Mesenchymal stem cell (in vitro differentiated cells and primary cell): ENCODE results near the gene DCST1. TPM values are rescaled to one million over a fixed set of nuclear protein-coding genes. Genes with fewer than 3 reads are reported as not detected.
"Not testable (repeated sequence)": the region's sequence is repeated elsewhere in the genome, so short reads cannot be mapped to it uniquely, and the experiment has no call there.

ENCODE experiments used
- DNase-seq: peaks from one replicate; pipeline ENCODE4 v3.0.0-alpha.2; 2013
- H2AFZ ChIP-seq: one replicate; pipeline ENCODE4 v1.6.1; 2013; ENCODE audit warnings: low read depth, mild to moderate bottlenecking, control low read depth, inconsistent platforms, low read length, moderate library complexity
- H2AK5ac ChIP-seq: 2 replicates; pipeline ENCODE4 v1.6.1; 2013; ENCODE audit warnings: low read length, moderate library complexity, mild to moderate bottlenecking, inconsistent platforms; ENCODE audit not compliant: severe bottlenecking
- H2BK120ac ChIP-seq: one replicate; pipeline ENCODE4 v1.6.1; 2013; ENCODE audit warnings: low read depth, mild to moderate bottlenecking, inconsistent platforms, low read length, moderate library complexity
- H2BK12ac ChIP-seq, 2 experiments: one replicate each; pipeline ENCODE4 v1.6.1; 2013; ENCODE audit warnings: inconsistent platforms in 2 of 2, low read length in 2 of 2, mild to moderate bottlenecking in 2 of 2, moderate library complexity in 2 of 2, control low read depth in 1 of 2
- H2BK15ac ChIP-seq: one replicate; pipeline ENCODE4 v1.6.1; 2013; ENCODE audit warnings: mild to moderate bottlenecking, low read depth, inconsistent platforms; ENCODE audit not compliant: poor library complexity, severe bottlenecking
- H2BK5ac ChIP-seq: 2 replicates; pipeline ENCODE4 v1.6.1; 2013; ENCODE audit warnings: low read depth, mild to moderate bottlenecking, low read length, control low read depth, inconsistent platforms; ENCODE audit not compliant: poor library complexity, severe bottlenecking
- H3K14ac ChIP-seq, 2 experiments: one replicate each; pipeline ENCODE4 v1.6.1; 2013; ENCODE audit warnings: inconsistent platforms in 2 of 2, low read length in 2 of 2, control low read depth in 1 of 2, mild to moderate bottlenecking in 1 of 2, moderate library complexity in 1 of 2
- H3K18ac ChIP-seq, 2 experiments: one replicate each; pipeline ENCODE4 v1.6.1; 2013; ENCODE audit warnings: inconsistent platforms in 2 of 2, low read length in 2 of 2, control low read depth in 1 of 2, low read depth in 1 of 2, mild to moderate bottlenecking in 1 of 2
- H3K23ac ChIP-seq, 2 experiments: one replicate each; pipeline ENCODE4 v1.6.1; 2013; ENCODE audit warnings: inconsistent platforms in 2 of 2, low read length in 2 of 2, mild to moderate bottlenecking in 2 of 2, moderate library complexity in 2 of 2, control low read depth in 1 of 2
- H3K27ac ChIP-seq: 2 replicates; pipeline ENCODE4 v1.5.1; 2013; ENCODE audit warnings: mild to moderate bottlenecking, moderate library complexity, low read length, control low read depth, inconsistent platforms; ENCODE audit not compliant: poor library complexity, severe bottlenecking
- H3K27me3 ChIP-seq, 2 experiments: 2 replicates each; pipeline versions ENCODE4 v1.6.1 to v1.7.0; 2013; ENCODE audit warnings: low read length in 2 of 2, mild to moderate bottlenecking in 2 of 2, moderate library complexity in 2 of 2, control low read depth in 1 of 2, inconsistent platforms in 1 of 2; ENCODE audit not compliant: control insufficient read depth in 1 of 2, insufficient read depth in 1 of 2
- H3K36me3 ChIP-seq, 2 experiments: 2 replicates each; pipeline versions ENCODE4 v1.6.1 to v1.7.0; 2013; ENCODE audit warnings: low read length in 2 of 2, control low read depth in 1 of 2, inconsistent platforms in 1 of 2, low read depth in 1 of 2, mild to moderate bottlenecking in 1 of 2; ENCODE audit not compliant: insufficient read depth in 2 of 2, control insufficient read depth in 1 of 2
- H3K4ac ChIP-seq, 2 experiments: one replicate each; pipeline ENCODE4 v1.6.1; 2013; ENCODE audit warnings: inconsistent platforms in 2 of 2, low read length in 2 of 2, mild to moderate bottlenecking in 2 of 2, moderate library complexity in 2 of 2, control low read depth in 1 of 2, low read depth in 1 of 2
- H3K4me1 ChIP-seq: 2 replicates; pipeline ENCODE4 v1.6.1; 2013; ENCODE audit warnings: low read depth, low read length, control low read depth; ENCODE audit not compliant: control insufficient read depth, insufficient read depth
- H3K4me2 ChIP-seq: 2 replicates; pipeline ENCODE4 v1.6.1; 2013; ENCODE audit warnings: low read length, mild to moderate bottlenecking, inconsistent platforms; ENCODE audit not compliant: poor library complexity, severe bottlenecking
- H3K4me3 ChIP-seq, 2 experiments: 2 replicates each; pipeline versions ENCODE4 v1.5.1 to v1.7.0; 2013; ENCODE audit warnings: low read length in 2 of 2, mild to moderate bottlenecking in 2 of 2, control low read depth in 1 of 2, low read depth in 1 of 2; ENCODE audit not compliant: insufficient read depth in 1 of 2
- H3K79me1 ChIP-seq: replicated peaks from 2 replicates; pipeline ENCODE4 v1.6.1; 2013; ENCODE audit warnings: mild to moderate bottlenecking, control low read depth, low read length, inconsistent platforms; ENCODE audit not compliant: poor library complexity, severe bottlenecking
- H3K9ac ChIP-seq: 2 replicates; pipeline ENCODE4 v1.7.0; 2013; ENCODE audit warnings: mild to moderate bottlenecking, low read length, moderate library complexity
- H3K9me3 ChIP-seq: 2 replicates; pipeline ENCODE4 v1.7.0; 2013; ENCODE audit warnings: mild to moderate bottlenecking, low read length; ENCODE audit not compliant: control insufficient read depth
- H4K8ac ChIP-seq: one replicate; pipeline ENCODE4 v1.6.1; 2013; ENCODE audit warnings: inconsistent platforms, mild to moderate bottlenecking, low read length, moderate library complexity
- H4K91ac ChIP-seq: one replicate; pipeline ENCODE4 v1.6.1; 2013; ENCODE audit warnings: mild to moderate bottlenecking, low read length, inconsistent platforms
- whole genome bisulfite sequencing: methylation state at CpG from one replicate; pipeline ENCODE4 v1.1.7; 2013; ENCODE audit warnings: mixed read lengths; 5-methylcytosine and 5-hydroxymethylcytosine counted together
- polyA plus RNA-seq, 2 experiments: library from polyadenylated mRNA; stranded (reverse); fragments of 200-250 nt; gene quantifications; one replicate each; pipeline ENCODE4 v1.2.3, GENCODE V29; 2013

The DCST1 gene, protein sequence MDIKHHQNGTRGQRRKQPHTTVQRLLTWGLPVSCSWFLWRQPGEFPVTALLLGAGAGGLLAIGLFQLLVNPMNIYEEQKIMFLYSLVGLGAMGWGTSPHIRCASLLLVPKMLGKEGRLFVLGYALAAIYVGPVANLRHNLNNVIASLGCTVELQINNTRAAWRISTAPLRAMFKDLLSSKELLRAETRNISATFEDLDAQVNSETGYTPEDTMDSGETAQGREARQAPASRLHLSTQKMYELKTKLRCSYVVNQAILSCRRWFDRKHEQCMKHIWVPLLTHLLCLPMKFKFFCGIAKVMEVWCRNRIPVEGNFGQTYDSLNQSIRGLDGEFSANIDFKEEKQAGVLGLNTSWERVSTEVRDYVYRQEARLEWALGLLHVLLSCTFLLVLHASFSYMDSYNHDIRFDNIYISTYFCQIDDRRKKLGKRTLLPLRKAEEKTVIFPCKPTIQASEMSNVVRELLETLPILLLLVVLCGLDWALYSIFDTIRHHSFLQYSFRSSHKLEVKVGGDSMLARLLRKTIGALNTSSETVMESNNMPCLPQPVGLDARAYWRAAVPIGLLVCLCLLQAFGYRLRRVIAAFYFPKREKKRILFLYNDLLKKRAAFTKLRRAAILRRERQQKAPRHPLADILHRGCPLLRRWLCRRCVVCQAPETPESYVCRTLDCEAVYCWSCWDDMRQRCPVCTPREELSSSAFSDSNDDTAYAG
- not detected for polyA plus RNA-seq (2013, experiment 1 of 2)
- polyA plus RNA-seq (2013, experiment 2 of 2): not detected

DNA sequence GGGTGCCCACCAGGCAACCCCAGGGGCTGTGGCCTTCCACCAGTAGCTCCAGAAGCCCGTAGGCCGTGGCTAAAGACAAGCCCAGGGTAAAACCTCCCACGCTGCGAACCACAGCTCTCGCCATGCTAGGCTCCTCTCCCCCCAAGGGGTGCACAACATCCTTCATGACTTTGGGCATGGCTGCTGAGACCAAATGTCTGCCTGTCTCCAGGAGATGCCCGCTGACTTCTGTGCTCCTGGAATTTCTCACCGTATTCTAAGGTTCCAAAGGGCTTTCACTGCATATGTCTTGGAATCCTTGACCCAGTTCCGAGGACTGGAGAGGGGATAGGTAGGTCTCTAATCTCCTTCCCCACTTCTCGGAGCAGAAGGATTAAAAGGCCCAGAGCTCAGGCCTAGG is at the start of gene DCST1, which contains the start of gene DCST2:
Gene DCST1, plus strand, starts transcription at position 301 of the 400 bp plus-strand sequence. CDS start 213 bp downstream, outside the sequence.
Gene DCST2, minus strand, starts transcription at position 258 of the 400 bp plus-strand sequence. Its CDS starts 80 bp downstream, at position 178.
- no peak within 1 kb of the TSS for H4K8ac ChIP-seq

GRCh38 chr1:154986736-154987135 is 46.9 kb upstream of the DCST1 start:
- H3K4ac ChIP-seq, DNase-seq, H3K18ac ChIP-seq, H4K91ac ChIP-seq, H3K4me2 ChIP-seq, H3K23ac ChIP-seq, H3K4me3 ChIP-seq, H3K9ac ChIP-seq, H2AFZ ChIP-seq, H2AK5ac ChIP-seq, H2BK12ac ChIP-seq, H3K9me3 ChIP-seq, H4K8ac ChIP-seq, H3K27me3 ChIP-seq, H3K27ac ChIP-seq, H3K14ac ChIP-seq, H2BK5ac ChIP-seq, H2BK15ac ChIP-seq, H2BK120ac ChIP-seq: not testable (repeated sequence)
- peaks cover 41 to 42% of the 10 kb centered on the region in 2 experiments for H3K36me3 ChIP-seq
- 100% methylated on average over 2 of the region's 4 CpGs for WGBS
- peaks cover 36% of the 10 kb centered on the region for H3K79me1 ChIP-seq
- H3K4me1 ChIP-seq: peaks cover 17% of the 10 kb centered on the region

More for the DNA sequence above, at the start of gene DCST1, which contains the start of gene DCST2:
- Histone ChIP-seq H3K4me3 (no peak within 1 kb of the TSS), H3K9ac (no peak within 1 kb of the TSS), H3K27me3 (peaks cover 0 to 33% of the 10 kb centered on the region in 2 experiments), H2AK5ac (no peak within 1 kb of the TSS), H2BK12ac (no peak within 1 kb of the TSS), H3K23ac (peak within 1 kb of the TSS in 1 of 2 experiments; percentile 48), H3K18ac (no peak within 1 kb of the TSS), H3K4me1 (no peaks in the 10 kb centered on the region), H3K4me2 (no peak within 1 kb of the TSS), H3K27ac (no peak within 1 kb of the TSS), H4K91ac (no peak within 1 kb of the TSS), H3K4ac (no peak within 1 kb of the TSS), H2BK5ac (no peak within 1 kb of the TSS), H3K36me3 (no peaks in the 10 kb centered on the region), H2BK15ac (no peak within 1 kb of the TSS), H3K79me1 (no peaks in the 10 kb centered on the region), H3K9me3 (no peaks in the 10 kb centered on the region), H2AFZ (no peak within 1 kb of the TSS), H3K14ac (no peak within 1 kb of the TSS), H2BK120ac (no peak within 1 kb of the TSS)
- WGBS: 94% methylated on average over 9 of the region's 9 CpGs
- DNase-seq: no peak

- Histone ChIP-seq H3K9ac (no peak overlapping the region), H3K36me3 (peaks cover 41 to 42% of the 10 kb centered on the region in 2 experiments), H3K9me3 (no peaks in the 10 kb centered on the region), H3K27ac (no peak overlapping the region), H4K8ac (no peak overlapping the region), H2BK15ac (no peak overlapping the region), H2BK12ac (no peak overlapping the region), H3K27me3 (no peaks in the 10 kb centered on the region), H3K4me2 (no peak overlapping the region), H2BK120ac (no peak overlapping the region), H3K79me1 (peaks cover 34% of the 10 kb centered on the region), H4K91ac (no peak overlapping the region), H2AK5ac (no peak overlapping the region), H3K4me1 (peaks cover 17% of the 10 kb centered on the region), H2BK5ac (no peak overlapping the region), H3K4me3 (no peak overlapping the region), H2AFZ (no peak overlapping the region), H3K23ac (no peak overlapping the region), H3K4ac (no peak overlapping the region), H3K18ac (no peak overlapping the region), H3K14ac (no peak overlapping the region)
- WGBS: 94% methylated on average over 6 of the region's 6 CpGs
- DNase-seq: no peak
Observed at GRCh38 chr1:154987326-154987725, 46.3 kb upstream of the DCST1 start.
